GM10248 (cell line): ENCODE data around the gene CHST3.

Source experiments
- CTCF ChIA-PET: fragments of 300-600 bp; sonication (Branson Sonifier 250); formaldehyde crosslinking; extraction: SDS; loops from one replicate; lab custom pipeline; 2021; ENCODE audit warnings: antibody characterized with exemption; lab: Yijun Ruan, JAX
- POLR2A ChIA-PET: fragments of 350-650 bp; sonication (Branson Sonifier 250); formaldehyde crosslinking; extraction: SDS; loops from one replicate; lab custom pipeline; 2020; ENCODE audit warnings: antibody characterized with exemption; lab: Yijun Ruan, JAX
- DNase-seq: peaks from one replicate; pipeline ENCODE4 v3.0.0; 2012; ENCODE audit errors: extremely low spot score
- TF ChIP-seq, protein P1 (sequence below): IDR thresholded peaks from 2 replicates; pipeline ENCODE4 v1.5.1; 2012; ENCODE audit warnings: mild to moderate bottlenecking, low read depth; ENCODE audit errors: extremely low read depth, missing control alignments, control extremely low read depth

CHST3 gene

DNA sequence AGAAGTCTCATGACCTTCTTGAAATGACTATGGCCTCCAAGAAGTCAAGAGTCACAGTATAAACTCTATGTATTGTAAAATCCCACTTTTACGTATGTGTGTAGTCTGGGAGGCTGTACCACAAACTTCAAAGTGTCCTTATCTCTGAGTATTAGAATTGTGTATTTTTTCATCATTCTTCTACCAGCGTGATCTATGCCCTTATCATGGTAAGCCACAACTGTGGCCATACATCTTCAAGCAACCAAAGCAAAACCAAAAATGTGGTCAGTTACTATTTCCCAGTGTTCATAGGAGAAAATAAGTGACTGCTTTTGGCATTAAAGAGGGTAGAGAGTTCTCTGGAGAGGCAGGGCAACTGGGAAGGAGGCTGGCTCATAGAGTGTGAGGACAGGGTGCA, 81.4 kb downstream of the CHST3 start:
- ChIA-PET CTCF (interaction anchor here (1.5 to 5.0 kb wide), 2 partner anchors 23 to 149 kb away, joined by 6 to 45 read pairs; no protein-coding TSS in a partner anchor), POLR2A (no interaction called here)
- TF ChIP-seq, protein P1, sequence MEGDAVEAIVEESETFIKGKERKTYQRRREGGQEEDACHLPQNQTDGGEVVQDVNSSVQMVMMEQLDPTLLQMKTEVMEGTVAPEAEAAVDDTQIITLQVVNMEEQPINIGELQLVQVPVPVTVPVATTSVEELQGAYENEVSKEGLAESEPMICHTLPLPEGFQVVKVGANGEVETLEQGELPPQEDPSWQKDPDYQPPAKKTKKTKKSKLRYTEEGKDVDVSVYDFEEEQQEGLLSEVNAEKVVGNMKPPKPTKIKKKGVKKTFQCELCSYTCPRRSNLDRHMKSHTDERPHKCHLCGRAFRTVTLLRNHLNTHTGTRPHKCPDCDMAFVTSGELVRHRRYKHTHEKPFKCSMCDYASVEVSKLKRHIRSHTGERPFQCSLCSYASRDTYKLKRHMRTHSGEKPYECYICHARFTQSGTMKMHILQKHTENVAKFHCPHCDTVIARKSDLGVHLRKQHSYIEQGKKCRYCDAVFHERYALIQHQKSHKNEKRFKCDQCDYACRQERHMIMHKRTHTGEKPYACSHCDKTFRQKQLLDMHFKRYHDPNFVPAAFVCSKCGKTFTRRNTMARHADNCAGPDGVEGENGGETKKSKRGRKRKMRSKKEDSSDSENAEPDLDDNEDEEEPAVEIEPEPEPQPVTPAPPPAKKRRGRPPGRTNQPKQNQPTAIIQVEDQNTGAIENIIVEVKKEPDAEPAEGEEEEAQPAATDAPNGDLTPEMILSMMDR, result no peak
- DNase-seq, result no peak

DNA sequence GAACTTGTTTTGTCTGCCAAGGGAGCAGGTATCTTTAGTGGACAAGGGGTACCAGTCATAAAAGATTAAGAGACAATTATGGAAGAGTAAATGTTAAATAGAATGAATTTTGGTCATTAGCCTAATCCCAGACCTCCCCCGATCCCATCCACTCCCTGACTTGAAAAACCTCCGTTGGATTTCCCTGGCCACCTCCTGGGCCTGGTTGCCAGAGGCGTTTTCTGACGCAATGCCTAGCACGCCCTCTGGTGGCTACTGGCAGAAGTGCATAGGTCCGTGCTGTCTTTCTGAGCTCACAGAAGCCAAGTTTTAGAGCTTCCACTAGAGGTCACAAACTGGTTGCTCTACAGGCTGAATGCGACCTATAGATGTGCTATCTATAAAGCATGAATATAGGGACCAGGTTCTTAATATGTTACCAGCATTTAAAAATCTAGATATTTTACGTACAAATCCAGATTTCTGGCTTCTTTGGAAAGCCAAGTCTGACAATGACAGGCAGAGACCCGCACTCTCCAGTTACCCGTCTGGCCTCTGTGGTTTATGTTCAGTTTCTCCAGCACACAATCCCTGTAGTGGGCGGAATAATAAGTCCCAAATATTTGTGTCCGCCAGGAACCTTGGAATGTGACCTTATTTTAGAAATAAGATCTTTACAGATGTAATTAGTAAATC, 84.4 kb downstream of the CHST3 start:
- ChIA-PET CTCF (interaction anchor here (0.6 to 5.6 kb wide), 88 partner anchors 10 to 842 kb away, joined by 3 to 54 read pairs (median 5); partner anchors contain the start of genes DNAJB12 and SPOCK2), POLR2A (interaction anchor here (0.6 to 0.7 kb wide), 2 partner anchors 245 to 1803 kb away, joined by 6 read pairs; no protein-coding TSS in a partner anchor)
- DNase-seq, result peak; percentile 87
- TF ChIP-seq, protein P1, result peak; percentile 100

DNA sequence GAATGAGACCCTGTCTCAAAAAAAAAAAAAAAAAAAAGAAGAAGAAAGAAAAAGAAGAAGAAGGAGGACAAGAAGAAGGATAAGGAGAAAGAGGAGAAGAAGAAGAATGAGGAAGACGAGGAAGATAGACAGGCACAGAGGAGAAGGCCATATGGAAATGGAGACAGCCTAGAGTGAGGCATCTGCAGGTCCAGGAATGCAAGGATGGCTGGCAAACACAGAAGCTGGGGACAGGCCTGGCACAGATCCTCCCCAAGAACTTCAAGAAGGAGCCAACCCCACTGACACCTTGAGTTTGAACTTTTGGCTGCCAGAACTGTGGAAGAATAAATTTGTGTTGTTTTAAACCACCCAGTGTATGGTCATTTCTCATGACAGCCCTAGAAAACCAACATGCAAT, 85.3 kb downstream of the CHST3 start:
- DNase-seq, result no peak
- ChIA-PET CTCF (interaction anchor here (1.1 to 5.6 kb wide), 38 partner anchors 9 to 841 kb away, joined by 3 to 54 read pairs (median 6); partner anchors contain the start of gene SPOCK2), POLR2A (interaction anchor here (0.7 kb wide), 1 partner anchor 1802 kb away, joined by 6 read pairs; no protein-coding TSS in a partner anchor)
- TF ChIP-seq, protein P1, result no peak

DNA sequence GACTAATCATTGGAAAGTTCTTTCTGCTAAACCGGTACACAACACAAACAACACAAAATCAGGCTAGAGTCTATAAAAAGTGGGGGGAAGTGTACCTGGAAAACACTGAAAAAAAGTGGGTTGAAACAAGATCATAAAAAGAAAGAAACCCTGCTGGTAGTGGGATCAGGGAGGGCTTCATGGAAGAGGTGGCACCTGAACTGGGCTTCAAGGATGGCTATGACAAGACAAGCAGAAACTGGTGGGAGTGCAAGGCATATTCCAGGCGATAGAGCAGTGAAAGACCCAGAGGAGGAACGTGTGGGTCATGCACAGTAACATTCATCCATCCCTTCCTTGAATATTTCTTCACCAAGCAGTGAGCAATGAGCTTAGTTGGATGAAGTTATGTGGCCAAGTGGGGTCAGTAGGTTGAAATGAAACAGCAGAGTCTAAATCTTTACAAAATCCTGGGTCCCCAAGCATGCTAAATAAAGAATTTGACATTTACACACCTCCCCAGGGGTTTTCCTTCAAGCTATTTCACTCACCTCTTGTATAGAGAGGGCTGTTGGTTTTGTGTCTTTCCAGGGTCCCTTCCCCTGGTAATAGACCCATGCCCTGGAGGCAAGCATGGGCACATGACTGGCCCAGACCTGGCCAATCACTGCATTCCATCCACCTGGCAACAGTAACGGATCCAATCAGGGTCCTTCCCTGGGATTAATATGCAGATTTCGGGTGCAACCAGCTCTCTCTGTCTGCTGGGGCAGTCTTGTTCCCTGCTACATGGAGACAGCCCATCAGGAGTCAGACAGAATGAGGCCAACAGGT, 86.0 kb downstream of the CHST3 start:
- CTCF ChIA-PET, result interaction anchor here (1.0 to 5.6 kb wide), 14 partner anchors 9 to 286 kb away, joined by 3 to 54 read pairs (median 9); no protein-coding TSS in a partner anchor
- POLR2A ChIA-PET, result no interaction called here
- TF ChIP-seq, protein P1, result no peak
- DNase-seq, result no peak

DNA sequence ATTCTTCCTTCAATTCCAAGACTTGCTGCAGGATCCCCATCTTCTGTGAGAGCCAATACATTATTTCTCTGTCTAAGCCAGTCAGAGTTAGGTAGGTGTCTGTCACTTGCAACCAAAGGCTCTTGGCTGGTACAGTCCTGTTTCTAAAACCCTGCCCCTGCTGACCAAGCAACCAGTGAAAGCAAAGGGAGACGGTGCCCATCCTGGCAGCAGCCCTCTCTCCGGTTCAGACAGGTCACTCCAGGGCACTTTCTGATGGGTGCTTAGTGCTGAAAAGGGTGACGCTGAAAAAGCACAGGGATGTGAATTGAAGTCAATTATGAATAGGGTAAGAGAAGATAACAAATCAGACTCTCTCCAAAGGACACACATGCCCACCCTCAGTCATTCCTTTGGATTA, 86.7 kb downstream of the CHST3 start:
- CTCF ChIA-PET, result interaction anchor here (0.8 to 5.6 kb wide), 10 partner anchors 7 to 286 kb away, joined by 3 to 54 read pairs (median 3); no protein-coding TSS in a partner anchor
- POLR2A ChIA-PET, result no interaction called here
- no peak for DNase-seq
- TF ChIP-seq, protein P1, result no peak

DNA sequence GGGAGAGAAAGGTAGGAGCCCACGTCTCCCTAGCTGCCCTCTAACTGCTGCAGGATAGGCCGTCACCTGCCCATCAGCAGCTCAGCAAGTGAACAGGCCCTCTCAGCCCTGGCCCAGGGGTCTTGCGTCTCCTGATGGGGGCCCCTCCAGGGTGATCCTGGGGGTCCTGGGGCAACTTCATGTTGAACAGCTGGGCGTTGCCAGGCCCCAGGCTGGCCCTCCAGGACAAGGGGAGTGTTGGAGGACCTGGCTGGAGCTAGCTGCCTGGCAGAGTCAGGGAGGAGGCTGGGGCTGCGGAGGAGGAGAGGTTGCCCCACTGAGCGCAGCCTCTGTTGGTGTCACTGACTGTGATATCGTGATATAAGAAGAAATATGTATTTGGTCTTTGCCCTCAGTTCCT, 89.5 kb downstream of the CHST3 start:
- ChIA-PET POLR2A (interaction anchor here (0.6 kb wide), 1 partner anchor 301 kb away, joined by 3 read pairs; the partner anchor contains the start of gene DNAJB12), CTCF (interaction anchor here (0.7 to 2.5 kb wide), 7 partner anchors 10 to 289 kb away, joined by 3 to 7 read pairs (median 4); no protein-coding TSS in a partner anchor)
- TF ChIP-seq, protein P1, result no peak
- no peak for DNase-seq
